H1 (cell line): Measurements from ENCODE around the gene CCDC33.

ENCODE experiments used
- ATF2 ChIP-seq: IDR thresholded peaks from 2 replicates; pipeline ENCODE4 v1.6.1; 2012; ENCODE audit warnings: low read length, inconsistent platforms
- CTCF ChIP-seq, 3 experiments: IDR thresholded peaks; 1 replicate in 2 of 3; 2 replicates in 1 of 3; pipeline versions ENCODE4 v1.5.1 to v1.6.1; 2011; ENCODE audit warnings: low read length in 3 of 3, mild to moderate bottlenecking in 3 of 3, inconsistent platforms in 2 of 3, low read depth in 1 of 3, moderate library complexity in 1 of 3; ENCODE audit not compliant: insufficient read depth in 1 of 3; ENCODE audit errors: control extremely low read depth in 1 of 3

GRCh38 chr15:74337146-74337545 lies 101.0 kb downstream of the CCDC33 start:
- TF ChIP-seq CTCF (IDR thresholded peaks at IDR 0.05; ENCODE audit: control extremely low read depth in 1 of 3, insufficient read depth in 1 of 3, low read depth in 1 of 3, low read length in 3 of 3) (no peak), ATF2 (no peak)
